ENCODE results near the gene MPP7. TPM values are rescaled to one million over a fixed set of nuclear protein-coding genes. Genes with fewer than 3 reads are reported as not detected.

MPP7 gene
- total RNA-seq, 3 donors from 2014 or later, result 2.9 to 20.3 (median 18.0) TPM

GRCh38 chr10:28276384-28276783, 26.5 kb downstream of the MPP7 start:
- H3K27ac ChIP-seq, result no peak overlapping the region

GRCh38 chr10:28274475-28274874, 28.4 kb downstream of the MPP7 start:
- no peaks in the 10 kb centered on the region for H3K36me3 ChIP-seq
- H3K9me3 ChIP-seq, result no peaks in the 10 kb centered on the region
- H3K27me3 ChIP-seq, result no peaks in the 10 kb centered on the region
- H3K4me3 ChIP-seq, result no peak overlapping the region
- no peak overlapping the region for H3K27ac ChIP-seq
- no peak for DNase-seq (ENCODE audit: low spot score in 2 of 2)
- TF ChIP-seq POLR2A (IDR thresholded peaks at IDR 0.05) (no peak), POLR2AphosphoS5 (IDR thresholded peaks at IDR 0.05) (no peak), CTCF (IDR thresholded peaks at IDR 0.05) (no peak)
- intact Hi-C loops (cut with DNase I; ENCODE audit: low total_unique reads), result no loop called here
- H3K4me1 ChIP-seq, result no peaks in the 10 kb centered on the region

More at GRCh38 chr10:28276384-28276783, 26.5 kb downstream of the MPP7 start:
- intact Hi-C loops (cut with DNase I; ENCODE audit: low total_unique reads), result no loop called here
- Histone ChIP-seq H3K36me3 (no peaks in the 10 kb centered on the region), H3K27me3 (no peaks in the 10 kb centered on the region), H3K9me3 (no peaks in the 10 kb centered on the region), H3K4me1 (no peaks in the 10 kb centered on the region), H3K4me3 (no peak overlapping the region)
- TF ChIP-seq POLR2A (IDR thresholded peaks at IDR 0.05), result no peak
- TF ChIP-seq POLR2AphosphoS5 (IDR thresholded peaks at IDR 0.05), result no peak
- no peak for TF ChIP-seq CTCF (IDR thresholded peaks at IDR 0.05)
- DNase-seq (ENCODE audit: low spot score in 2 of 2), result no peak

GRCh38 chr10:28273343-28273742, 29.5 kb downstream of the MPP7 start:
- DNase-seq (ENCODE audit: low spot score in 2 of 2), result no peak
- Histone ChIP-seq H3K4me3 (no peak overlapping the region), H3K27me3 (no peaks in the 10 kb centered on the region), H3K27ac (no peak overlapping the region), H3K9me3 (no peaks in the 10 kb centered on the region), H3K36me3 (no peaks in the 10 kb centered on the region), H3K4me1 (no peaks in the 10 kb centered on the region)
- intact Hi-C loops (cut with DNase I; ENCODE audit: low total_unique reads), result no loop called here
- TF ChIP-seq POLR2A (IDR thresholded peaks at IDR 0.05) (no peak), CTCF (IDR thresholded peaks at IDR 0.05) (no peak), POLR2AphosphoS5 (IDR thresholded peaks at IDR 0.05) (no peak)

GRCh38 chr10:28269842-28270456, 32.9 kb downstream of the MPP7 start:
- no peaks in the 10 kb centered on the region for H3K9me3 ChIP-seq
- intact Hi-C loops (cut with DNase I; ENCODE audit: low total_unique reads), result no loop called here
- TF ChIP-seq POLR2AphosphoS5 (IDR thresholded peaks at IDR 0.05) (no peak), CTCF (IDR thresholded peaks at IDR 0.05) (no peak), POLR2A (IDR thresholded peaks at IDR 0.05) (no peak)
- H3K4me3 ChIP-seq, result no peak overlapping the region
- H3K36me3 ChIP-seq, result no peaks in the 10 kb centered on the region
- no peaks in the 10 kb centered on the region for H3K4me1 ChIP-seq
- H3K27ac ChIP-seq, result no peak overlapping the region
- no peak for DNase-seq (ENCODE audit: low spot score in 2 of 2)
- no peaks in the 10 kb centered on the region for H3K27me3 ChIP-seq

DNA sequence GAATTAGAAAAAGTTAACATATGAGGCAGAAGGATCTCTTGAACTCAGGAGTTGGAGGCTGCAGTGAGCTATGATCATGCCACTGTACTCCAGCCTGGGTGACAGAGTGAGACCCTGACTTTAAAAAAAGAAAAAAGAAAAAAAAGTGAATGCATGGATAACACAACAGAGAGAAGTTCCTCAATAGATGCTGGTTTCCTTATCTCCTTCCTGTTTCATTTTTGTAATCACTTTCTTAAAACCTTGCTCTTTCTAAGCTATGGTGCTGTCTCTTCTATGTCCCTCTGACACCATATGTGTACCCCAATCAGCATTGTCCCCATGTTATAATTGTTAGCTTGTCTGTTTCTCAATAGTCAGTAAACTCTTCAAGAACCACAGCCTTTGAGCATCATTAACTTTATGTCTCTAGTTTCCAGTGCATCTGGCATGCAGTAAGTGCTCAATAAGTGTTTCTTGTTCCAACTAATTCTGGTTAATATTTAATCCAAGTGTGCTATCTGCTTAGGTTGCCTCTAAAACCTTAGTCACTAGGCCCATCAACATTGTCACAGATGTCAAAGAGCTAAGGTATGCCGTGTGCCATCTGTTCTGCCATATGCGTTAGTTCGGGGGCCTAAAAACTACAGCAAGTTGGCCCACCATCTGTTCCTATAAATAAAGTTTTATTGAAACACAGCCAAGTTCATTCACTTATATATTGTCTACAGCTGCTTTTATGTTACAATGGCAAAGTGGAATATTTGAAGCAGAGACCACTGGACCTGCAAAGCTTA, 36.2 kb downstream of the MPP7 start:
- H3K27ac ChIP-seq, result no peak overlapping the region
- intact Hi-C loops (cut with DNase I; ENCODE audit: low total_unique reads), result no loop called here
- no peaks in the 10 kb centered on the region for H3K27me3 ChIP-seq
- TF ChIP-seq POLR2A (IDR thresholded peaks at IDR 0.05) (no peak), CTCF (IDR thresholded peaks at IDR 0.05) (no peak), POLR2AphosphoS5 (IDR thresholded peaks at IDR 0.05) (no peak)
- no peaks in the 10 kb centered on the region for H3K36me3 ChIP-seq
- H3K4me3 ChIP-seq, result no peak overlapping the region
- no peaks in the 10 kb centered on the region for H3K9me3 ChIP-seq
- no peaks in the 10 kb centered on the region for H3K4me1 ChIP-seq
- no peak for DNase-seq (ENCODE audit: low spot score in 2 of 2)

Data from breast epithelium (tissue), 4 donors.